Neural crest cell (in vitro differentiated cells): Measurements from ENCODE around the gene COA4. TPM values are rescaled to one million over a fixed set of nuclear protein-coding genes. Genes with fewer than 3 reads are reported as not detected.
A peak's percentile ranks its signal among the peaks of the same experiment; 100 is the strongest.

Experiments
- DNase-seq: peaks from one replicate; pipeline ENCODE4 v3.0.0; 2021; ENCODE audit warnings: low read depth, mixed read lengths, low spot score
- H3K27ac Mint-ChIP-seq: one replicate; pipeline ENCODE4 v1.8.0; 2021; ENCODE audit warnings: mild to moderate bottlenecking, mixed read lengths; ENCODE audit not compliant: unreplicated experiment
- H3K27me3 Mint-ChIP-seq: 2 replicates; pipeline ENCODE4 v1.8.0; 2021; ENCODE audit warnings: low read depth, mild to moderate bottlenecking, mixed read lengths
- H3K36me3 Mint-ChIP-seq: 2 replicates; pipeline ENCODE4 v1.8.0; 2021; ENCODE audit warnings: low read depth, mild to moderate bottlenecking, mixed read lengths
- H3K4me1 Mint-ChIP-seq: 2 replicates; pipeline ENCODE4 v1.8.0; 2021; ENCODE audit warnings: mixed read lengths
- H3K4me3 Mint-ChIP-seq: one replicate; pipeline ENCODE4 v1.8.0; 2021; ENCODE audit warnings: mild to moderate bottlenecking, mixed read lengths
- H3K9me3 Mint-ChIP-seq: 2 replicates; pipeline ENCODE4 v1.8.0; 2021; ENCODE audit warnings: mixed read lengths
- CTCF ChIP-seq: fragments of 200-600 bp; sonication (generic); conservative IDR thresholded peaks from 2 replicates; pipeline ENCODE4 v1.5.0; 2021; ENCODE audit warnings: antibody characterized with exemption, mild to moderate bottlenecking
- total RNA-seq: library from RNA; stranded (reverse); gene quantifications from 2 replicates; pipeline ENCODE4 v1.2.1, GENCODE V29; 2021

COA4 gene
- total RNA-seq, 1 donor from 2014 or later = 86.9 TPM

GRCh38 chr11:73875840-73876239, 806 bp downstream of the COA4 start:
- Mint-ChIP-seq H3K27ac (peak overlapping the region; percentile 99), H3K4me3 (peak overlapping the region; percentile 99), H3K27me3 (no peaks in the 10 kb centered on the region), H3K4me1 (peaks cover 30% of the 10 kb centered on the region), H3K36me3 (peaks cover 8% of the 10 kb centered on the region), H3K9me3 (no peaks in the 10 kb centered on the region)
- TF ChIP-seq CTCF = no peak
- no peak for DNase-seq

- H3K4me1 Mint-ChIP-seq = peaks cover 30% of the 10 kb centered on the region
- peaks cover 8% of the 10 kb centered on the region for H3K36me3 Mint-ChIP-seq
- no peaks in the 10 kb centered on the region for H3K27me3 Mint-ChIP-seq
- no peak for DNase-seq
- H3K9me3 Mint-ChIP-seq = no peaks in the 10 kb centered on the region
- TF ChIP-seq CTCF = no peak
- H3K4me3 Mint-ChIP-seq = peak overlapping the region; percentile 99
- peak overlapping the region; percentile 99 for H3K27ac Mint-ChIP-seq
Measured at GRCh38 chr11:73875380-73875779, 1.3 kb downstream of the COA4 start.

GRCh38 chr11:73872749-73873357, 3.8 kb downstream of the COA4 start:
- Mint-ChIP-seq H3K4me3 (peak overlapping the region; percentile 74), H3K4me1 (peaks cover 30% of the 10 kb centered on the region), H3K36me3 (peaks cover 8% of the 10 kb centered on the region), H3K27ac (no peak overlapping the region), H3K27me3 (no peaks in the 10 kb centered on the region), H3K9me3 (no peaks in the 10 kb centered on the region)
- no peak for DNase-seq
- TF ChIP-seq CTCF = no peak

GRCh38 chr11:73870261-73870660, 6.4 kb downstream of the COA4 start:
- Mint-ChIP-seq H3K27me3 (no peaks in the 10 kb centered on the region), H3K4me1 (peaks cover 8% of the 10 kb centered on the region), H3K4me3 (peak overlapping the region; percentile 24), H3K36me3 (peaks cover 8% of the 10 kb centered on the region), H3K27ac (no peak overlapping the region), H3K9me3 (no peaks in the 10 kb centered on the region)
- TF ChIP-seq CTCF = no peak
- DNase-seq = no peak

- Mint-ChIP-seq H3K4me3 (no peak overlapping the region), H3K4me1 (no peaks in the 10 kb centered on the region), H3K27me3 (no peaks in the 10 kb centered on the region), H3K36me3 (peaks cover 9% of the 10 kb centered on the region), H3K9me3 (no peaks in the 10 kb centered on the region), H3K27ac (peak overlapping the region; percentile 54)
- no peak for DNase-seq
- TF ChIP-seq CTCF = no peak
Measured at GRCh38 chr11:73869332-73869949, 7.2 kb downstream of the COA4 start.
